NCI-H526 treated with DMSO at 0.1 percent for 48 hours (cell line): ENCODE results near the gene NR3C1.

Source experiments
- DNase-seq: peaks from one replicate; lab custom pipeline; 2025; lab: John Stamatoyannopoulos, UW

Gene NR3C1

DNA sequence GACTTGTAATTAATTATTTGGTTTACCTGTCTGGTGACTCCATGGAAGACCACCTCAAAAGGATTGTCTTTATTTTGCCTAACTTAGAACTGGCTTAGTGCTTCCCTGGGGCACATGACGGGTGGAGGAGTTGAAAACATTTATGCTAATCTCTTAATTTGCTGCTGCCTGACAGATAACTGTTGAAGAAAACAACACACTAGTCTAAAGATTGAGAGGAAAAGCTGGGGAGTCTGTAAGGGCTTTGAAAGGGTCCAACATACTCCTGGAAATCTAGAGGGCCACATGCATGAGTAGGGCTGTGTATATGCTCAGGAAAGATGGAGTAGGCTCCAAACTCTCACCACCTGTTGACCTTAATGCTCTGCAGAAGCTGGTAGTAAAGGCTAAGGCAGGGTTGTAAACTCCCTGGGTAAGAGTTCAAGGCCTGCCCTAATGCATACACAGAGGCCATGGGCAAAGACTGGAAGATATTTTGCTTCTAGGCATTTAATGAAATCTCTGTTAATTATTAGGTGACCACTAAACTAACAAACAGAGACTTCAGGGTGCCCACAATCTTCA lies 40.7 kb downstream of the NR3C1 start:
- no peak for DNase-seq

DNA sequence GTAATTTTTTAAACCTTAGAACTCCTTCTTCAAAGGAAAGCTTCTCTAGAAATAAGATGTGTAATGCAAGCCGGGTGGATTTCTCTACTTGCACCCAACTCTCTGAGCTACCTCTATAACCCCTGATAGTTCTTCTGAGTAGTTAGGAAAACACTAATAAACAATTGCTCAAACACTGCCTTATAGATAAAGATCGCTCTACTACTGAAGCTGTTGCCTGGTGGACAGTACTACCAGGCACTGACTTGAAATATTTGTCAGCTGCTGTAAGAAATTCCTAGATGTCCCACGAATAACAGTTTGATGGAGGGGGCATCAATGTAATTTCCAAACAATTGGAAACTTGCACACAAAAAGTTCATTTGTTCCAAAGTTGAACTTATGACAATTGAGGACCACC lies 42.0 kb downstream of the NR3C1 start:
- DNase-seq, result no peak

DNA sequence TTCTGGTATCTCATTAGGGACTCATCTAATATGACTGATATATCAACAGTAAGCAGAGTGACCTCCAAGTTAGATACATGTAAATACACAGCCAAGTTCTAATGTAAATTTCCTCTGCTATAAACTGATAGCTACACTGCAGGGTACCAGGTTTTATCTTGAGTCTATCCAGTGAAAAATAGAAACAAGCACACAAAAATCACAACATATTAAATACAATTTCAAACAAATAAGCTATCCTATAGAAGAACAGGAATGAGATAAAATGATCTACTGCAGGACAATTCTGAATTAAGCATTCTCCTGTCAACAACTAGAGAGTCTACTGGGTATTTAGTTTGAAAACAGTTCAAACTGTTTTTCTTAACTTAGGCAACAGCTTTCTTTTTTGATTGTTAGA lies 42.7 kb downstream of the NR3C1 start:
- DNase-seq, result no peak

DNA sequence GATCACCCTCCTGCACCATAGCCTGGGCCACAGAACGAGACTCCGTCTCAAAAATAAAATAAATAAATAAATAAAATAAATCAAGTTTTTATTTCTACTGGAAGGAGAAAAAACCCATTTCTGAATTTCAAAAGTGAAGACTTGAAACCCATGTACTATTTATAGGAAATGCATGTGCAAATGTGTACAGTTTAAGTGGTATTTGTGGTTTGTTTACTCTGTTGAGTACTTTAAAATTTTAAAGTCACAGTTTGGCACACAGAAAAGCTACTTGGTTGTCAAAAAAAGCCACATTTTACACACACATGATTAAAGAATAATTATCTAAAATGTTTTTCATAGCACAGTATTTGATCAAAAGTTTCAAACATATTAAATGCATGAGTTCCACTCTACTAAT lies 43.6 kb downstream of the NR3C1 start:
- no peak for DNase-seq

DNA sequence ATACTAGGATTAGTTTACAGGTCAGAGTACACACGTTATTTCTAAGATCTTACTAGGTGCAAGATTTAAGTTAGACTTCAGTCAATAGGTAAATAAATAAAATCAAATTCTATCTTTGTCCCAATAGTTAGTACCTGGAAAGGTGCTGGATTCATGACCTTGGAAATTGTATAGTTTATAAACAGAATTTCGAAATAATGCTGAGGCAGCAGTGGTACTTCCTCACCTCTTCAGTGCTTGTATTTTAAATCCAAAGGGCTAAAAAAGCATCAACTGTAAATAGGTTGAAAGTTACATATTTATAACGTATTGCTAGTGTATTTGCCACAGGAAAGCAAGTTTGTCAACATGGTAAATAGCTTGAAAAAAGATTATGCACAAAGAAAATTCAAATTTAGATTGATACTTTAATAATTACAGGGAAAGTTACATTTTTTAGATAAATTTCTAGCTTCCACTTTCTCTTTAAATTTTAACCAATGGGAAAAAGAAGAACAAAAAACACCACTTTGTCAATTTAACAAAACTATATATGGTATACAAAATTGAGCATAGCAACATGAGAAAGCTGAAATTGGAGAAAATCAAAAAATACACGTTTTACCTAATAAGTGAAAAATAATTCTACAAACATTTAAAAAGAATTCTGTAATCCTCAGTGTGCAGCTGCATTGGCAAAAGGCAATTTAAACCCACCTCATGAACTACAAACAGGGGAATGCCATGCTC lies 46.5 kb downstream of the NR3C1 start:
- DNase-seq, result no peak

DNA sequence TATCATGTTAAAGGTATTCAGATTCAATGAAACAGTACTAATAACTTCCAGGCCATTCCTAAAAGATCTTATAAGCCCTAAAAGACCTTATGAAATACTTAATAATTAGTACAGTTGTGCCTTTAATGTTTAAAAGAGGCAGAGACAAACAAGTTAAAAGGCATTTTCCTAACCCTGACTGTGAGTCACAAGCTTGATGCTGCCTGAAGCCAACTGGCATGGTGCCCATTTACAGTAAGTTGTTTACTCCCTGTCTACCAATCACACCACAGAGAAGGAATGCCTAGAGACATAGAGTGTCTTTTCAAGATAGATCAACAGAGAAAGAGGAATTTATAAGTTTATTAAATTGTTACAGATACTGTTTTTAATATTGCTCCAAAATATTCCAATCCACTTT lies 47.8 kb downstream of the NR3C1 start:
- DNase-seq, result no peak

DNA sequence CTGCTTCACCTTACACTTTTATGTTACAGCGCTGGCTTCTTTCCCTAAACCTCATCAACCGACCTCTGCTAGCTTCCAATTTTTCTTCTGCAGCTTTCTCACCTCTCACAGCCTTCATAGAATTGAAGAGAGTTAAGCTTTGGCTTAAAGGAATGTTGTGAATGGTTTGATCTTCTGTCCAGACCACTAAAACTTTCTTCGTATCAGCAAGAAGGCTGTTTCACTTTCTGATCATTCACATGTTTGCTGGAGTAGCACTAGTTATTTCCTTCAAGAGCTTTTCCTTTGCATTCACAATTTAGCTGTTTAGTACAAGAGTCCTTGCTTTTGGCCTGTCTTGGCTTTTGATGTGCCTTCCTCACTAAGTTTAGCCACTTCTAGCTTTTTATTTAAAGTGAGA lies 49.5 kb downstream of the NR3C1 start:
- no peak for DNase-seq

DNA sequence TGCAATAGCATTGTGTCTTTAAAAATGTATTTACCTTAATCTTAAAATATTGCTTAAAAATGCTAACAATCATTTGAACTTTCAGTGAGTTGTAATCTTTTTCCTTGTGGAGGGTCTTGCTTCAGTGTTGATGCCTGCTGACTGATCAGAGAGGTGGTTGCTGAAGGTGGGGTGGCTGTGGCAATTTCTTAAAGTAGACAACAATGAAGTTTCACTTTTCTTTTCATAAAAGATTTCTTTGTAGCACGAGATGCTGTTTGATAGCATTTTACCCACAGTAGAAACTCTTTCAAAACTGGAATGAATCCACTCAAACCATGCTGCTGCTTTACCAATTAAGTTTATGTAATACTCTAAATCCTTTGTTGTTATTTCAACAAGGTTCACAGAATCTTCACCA lies 50.8 kb downstream of the NR3C1 start:
- DNase-seq, result no peak

DNA sequence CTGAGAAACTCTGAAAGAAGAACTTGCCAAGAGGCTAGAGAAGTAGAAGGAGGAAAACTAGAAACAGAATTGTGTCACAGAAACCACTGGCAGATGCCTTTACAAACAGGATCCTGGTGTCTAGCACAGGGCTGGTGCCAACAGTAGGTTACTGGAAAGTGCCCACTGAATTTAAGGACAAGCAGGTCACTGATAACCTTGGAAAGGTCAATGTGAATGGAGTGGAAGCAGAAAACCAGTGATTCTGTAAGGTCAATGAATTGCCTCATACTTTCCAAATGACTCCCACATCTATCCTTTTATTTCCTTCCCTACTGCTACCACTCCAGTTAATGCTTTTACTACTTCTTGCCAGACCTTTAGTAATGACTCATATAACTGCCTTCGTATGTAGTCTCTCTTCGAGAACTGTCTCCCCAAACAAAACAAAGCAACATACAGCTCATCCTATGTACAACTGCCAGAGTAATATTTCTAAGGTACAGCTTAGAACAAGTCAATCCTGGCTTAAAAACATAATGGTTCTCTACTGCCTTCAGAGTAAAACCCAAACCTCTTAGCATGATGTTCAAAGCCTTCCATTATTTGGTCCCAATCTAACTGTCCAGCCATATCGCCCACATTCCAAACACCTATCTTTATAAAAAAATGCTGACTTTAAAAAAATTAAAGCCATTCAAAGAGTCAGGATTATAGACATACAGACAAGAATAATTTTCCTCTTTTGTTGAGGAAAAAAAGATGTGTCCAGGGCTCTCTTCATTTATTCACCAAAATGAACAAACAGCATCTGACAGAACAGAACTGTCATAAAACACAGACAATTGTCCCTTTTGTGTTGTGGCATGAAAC lies 52.5 kb downstream of the NR3C1 start:
- no peak for DNase-seq

DNA sequence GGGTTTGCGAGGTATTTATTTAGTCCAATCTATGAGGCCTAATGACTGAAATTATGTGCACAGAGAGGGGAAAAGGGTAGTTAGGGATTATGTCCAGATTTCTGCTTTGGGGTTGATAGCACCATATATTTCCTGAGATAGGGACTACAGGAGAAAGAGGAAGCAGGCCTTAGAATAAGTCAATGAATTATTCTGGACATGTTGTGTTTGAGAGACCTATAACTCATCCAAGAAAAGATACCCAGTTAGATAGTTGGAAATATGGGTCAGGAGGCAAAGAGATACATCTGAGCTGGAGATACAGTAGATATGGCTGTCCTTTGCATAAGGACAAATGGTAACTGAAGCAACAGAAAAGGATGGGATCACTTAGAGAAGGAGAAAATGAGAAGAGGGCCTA lies 53.1 kb downstream of the NR3C1 start:
- no peak for DNase-seq

DNA sequence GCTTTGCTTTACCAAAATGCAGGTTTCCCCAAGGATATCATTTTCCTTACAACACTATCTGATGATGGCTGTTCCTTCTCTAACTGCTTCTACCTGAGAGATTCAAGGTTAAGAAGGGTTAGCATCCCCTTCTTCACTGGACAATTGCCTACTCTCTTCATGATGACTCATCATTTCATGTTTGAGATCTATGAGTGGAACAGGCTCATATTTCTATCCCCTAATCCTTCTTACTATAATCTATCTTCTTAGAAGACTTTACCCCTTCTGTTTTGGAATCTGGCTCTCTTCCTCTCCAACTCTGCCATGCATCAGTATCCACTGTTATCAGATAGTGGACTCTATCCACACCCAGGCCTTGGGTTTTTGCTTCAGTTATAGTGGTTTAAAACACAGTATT lies 54.3 kb downstream of the NR3C1 start:
- DNase-seq, result no peak

DNA sequence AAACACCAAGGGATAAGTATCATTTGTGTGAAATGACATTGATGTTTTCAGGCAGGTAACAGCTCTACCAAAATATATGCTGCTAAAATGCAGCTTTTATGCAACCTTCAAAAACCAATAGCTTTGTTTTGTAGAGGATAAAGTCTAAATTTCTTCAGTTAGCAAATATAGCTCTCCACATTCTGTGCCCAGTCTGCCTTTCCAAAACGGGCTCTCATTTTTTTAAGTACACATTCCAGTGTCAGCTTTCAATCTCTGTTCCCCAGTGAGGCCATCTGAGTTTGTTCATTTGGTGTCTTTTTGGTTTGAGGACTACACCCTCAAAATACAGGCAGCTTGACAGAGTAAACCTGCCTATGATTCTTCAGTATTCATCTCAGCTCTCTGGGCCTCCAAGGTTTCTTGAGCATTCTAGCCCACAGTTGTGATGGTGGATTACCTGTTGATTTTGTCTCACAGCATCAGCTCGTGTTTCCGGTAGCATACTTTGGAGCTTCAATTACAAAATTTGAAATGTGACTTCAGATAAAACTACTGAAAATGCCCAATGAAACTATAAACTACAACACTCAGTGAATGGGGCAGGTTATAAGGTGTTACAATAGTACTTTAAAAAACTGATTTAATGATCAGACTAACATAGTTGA lies 55.7 kb downstream of the NR3C1 start:
- DNase-seq, result no peak

DNA sequence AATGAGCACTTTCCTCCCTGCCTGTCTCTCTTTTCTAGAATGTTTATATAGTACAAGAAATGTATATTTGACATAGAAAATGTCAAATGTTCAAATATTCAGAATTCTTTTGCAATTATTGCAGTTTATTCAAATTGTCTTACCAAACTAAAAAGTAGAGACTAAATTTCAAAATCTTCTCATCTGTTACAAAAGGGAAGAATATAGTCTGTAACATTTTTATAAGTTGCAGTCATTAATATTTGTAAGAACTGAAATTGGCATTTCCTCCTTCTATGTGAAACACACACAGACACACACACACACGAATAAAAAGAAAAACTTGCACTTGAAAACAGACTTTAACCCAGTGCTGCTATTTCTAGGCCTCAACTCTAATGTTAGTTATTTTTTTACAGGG lies 56.4 kb downstream of the NR3C1 start:
- no peak for DNase-seq

DNA sequence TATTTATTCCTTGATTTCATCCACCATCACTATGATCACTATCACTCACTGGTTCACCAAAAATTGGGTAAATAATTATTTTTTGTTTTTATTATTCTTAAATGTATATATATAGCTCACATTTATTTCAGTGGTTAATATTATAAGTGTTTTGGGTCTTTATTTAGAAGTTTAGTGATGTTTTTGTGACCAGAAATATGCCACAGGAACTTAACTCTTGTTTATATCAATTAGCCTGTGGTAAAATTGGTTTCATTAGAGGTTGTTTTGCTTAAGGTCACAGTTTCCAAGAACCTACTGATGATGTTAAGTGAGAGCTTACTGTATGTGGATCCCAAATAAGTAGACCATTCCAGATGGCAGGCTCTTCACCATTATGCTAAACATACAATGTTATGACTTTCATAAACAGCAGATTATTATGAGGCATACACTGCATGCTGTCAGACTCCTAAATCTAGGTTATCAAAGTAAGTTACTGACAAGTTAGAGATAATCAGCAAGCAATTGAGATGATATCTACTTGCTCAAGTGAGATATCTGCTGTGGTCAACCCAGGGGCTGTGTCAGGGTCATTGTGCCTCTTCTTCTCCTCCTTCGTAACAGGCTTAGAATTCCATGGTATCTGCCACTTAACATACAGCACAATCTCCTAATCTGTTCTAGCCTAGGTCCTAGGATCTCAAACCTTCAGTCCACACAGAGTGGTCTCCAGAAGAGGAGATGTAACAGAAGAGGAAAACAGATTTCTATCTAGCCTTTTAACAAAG lies 57.6 kb downstream of the NR3C1 start:
- DNase-seq, result no peak

DNA sequence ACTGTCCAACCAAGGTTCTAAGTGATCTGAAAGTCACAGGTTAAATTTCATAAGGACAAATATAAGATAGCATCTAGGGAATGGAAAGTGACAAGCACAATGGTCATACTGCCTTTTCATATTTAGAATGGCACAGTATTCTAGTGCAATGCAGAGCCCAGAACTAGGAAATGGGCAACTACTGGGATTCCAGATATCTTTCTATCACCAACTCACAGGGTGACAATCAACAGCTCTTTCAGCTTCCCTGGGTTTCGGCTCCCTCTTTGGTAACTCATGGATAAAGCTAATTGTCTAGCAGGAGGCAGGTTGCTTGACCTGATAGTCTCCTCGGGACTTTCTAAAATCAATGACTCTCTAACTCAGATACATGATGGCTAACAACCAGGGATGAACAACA lies 60.4 kb downstream of the NR3C1 start:
- DNase-seq, result no peak

DNA sequence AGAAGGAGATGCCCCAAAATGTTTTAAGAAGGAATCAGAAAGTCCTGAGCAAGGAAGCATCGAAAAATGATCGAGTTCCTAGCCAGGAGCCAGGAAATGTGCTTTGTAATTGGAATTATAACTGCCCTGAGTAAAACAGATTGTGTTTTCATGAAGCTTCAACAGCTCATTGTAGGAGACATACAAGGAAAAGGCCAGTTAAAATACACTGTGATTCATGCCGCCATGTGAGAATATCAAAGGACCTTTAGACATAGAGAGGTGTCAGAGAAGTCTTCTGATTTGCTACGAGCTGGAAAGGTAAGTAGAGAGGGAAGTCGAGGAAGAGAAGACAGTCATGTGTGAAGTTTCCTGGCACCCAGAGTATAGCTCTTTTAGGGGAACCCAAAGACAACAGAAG lies 60.9 kb downstream of the NR3C1 start:
- no peak for DNase-seq

DNA sequence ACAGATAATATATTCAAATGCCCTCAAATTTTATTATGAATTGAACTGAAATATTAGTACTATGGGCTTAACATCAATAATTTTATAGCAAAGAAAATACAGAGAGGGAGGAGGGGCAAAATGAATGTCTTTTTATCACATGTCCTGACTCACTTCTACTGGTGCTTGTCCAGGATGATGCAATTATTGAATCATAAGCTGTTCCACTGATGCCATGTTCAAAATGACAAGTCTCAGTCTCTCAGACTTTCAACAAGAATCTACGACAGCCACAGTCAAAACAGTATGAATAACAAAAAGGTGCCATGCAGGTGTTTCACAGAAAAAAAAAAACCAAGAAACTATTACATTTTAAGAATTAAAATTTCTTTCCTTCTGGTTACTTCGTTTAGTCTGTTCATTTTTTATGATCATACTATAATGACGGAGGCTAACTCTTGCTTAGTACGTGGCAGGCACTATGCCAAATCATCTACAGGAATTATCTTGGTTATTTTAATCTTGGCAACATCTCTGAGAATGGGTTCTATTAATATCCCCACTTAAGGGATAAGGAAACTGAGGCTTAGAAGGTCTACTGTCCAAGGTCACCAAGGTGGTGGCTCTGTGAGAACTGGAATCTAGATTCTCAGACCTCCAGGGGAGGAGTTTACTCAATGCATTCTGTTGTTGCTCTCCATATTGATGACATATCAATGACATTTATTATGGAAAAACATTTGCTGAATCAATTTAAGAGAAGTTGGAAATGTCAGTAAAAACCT lies 61.5 kb downstream of the NR3C1 start:
- DNase-seq, result no peak

DNA sequence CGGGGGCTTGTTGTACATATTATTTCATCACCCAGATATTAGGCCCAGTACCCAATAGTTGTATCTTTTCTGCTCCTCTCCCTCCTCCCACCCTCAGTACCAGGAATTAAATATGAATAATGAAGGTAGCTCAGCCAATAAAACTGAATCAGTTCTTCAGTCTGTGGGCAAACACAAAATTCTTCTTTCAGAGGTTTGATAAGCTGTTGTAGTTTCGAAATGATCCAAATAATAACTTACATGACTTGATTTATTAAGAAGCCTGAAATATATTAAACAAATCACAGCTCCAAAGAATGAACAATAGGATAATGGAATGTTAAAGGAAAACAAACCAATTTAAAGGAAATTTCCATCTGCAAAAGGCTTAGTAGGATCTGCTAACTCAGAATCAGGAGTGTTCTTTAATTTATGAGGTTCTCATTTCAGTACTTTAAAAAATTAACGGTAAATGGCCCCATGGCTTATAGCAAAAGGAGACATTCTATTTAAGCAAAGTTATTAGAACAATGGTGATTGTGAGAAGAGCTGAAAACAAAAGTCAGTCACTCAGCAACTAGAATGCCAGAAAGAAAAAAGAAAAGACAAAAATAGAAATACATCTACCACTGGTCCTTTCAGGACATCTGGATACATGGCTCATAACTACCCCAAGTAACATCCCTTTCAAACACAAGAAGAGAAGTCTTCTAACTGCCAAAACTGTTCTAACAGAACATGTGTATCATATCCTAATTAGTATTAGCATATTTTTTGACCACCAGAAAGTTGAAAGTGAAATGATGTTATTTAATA lies 62.4 kb downstream of the NR3C1 start:
- no peak for DNase-seq

DNA sequence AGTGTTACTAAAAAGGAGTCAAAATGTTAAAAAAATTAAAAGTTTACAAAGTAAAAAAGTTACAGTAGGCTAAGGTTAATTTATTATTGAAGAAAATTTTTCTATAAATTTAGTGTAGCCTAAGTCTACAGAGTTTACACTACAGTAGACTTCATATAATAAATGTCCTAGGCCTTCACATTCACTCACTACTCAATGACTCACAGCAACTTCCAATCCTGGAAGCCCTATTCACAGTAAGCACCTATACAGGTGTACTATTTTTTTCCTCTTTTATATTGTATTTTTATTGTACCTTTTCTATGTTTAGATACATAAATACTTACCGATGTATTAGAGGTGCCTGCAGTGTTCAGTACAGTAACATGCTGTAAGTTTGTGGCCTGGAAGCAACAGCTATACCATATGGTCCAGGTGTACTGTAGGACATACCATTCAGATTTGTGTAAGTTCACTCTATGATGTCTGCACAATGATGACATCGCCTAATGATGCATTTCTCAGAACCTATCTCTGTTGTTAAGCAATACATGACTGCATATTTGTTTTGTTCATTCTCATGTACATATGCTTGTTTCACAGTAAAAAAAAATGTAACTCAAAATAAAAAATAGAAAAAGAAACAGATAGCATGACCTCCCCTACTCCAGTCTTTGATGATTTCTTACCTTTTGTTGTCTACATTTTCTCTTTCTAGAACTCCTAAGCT lies 64.7 kb downstream of the NR3C1 start:
- no peak for DNase-seq

DNA sequence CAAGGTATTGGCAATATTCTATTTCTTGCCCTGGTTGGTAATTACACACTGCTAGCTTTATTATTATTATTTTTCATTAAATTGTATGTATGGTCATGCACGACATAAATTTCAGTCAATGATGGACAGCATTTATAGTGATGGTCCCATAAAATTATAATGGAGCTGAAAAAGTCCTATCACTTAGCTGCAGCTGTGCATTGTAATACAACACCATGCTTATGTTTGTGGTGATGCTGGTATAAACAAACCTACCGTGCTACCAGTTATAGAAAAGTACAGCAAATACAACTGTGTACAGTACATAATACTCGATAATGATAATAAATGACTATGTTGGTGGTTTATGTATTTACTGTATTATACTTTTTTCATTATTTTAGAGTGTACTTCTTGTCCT lies 65.5 kb downstream of the NR3C1 start:
- no peak for DNase-seq
